H1 (cell line): ENCODE measurements around the gene AIFM3.

Source experiments
- CREB1 ChIP-seq: IDR thresholded peaks from 2 replicates; pipeline ENCODE4 v1.6.1; 2012; ENCODE audit warnings: inconsistent platforms
- CTCF ChIP-seq, 3 experiments: IDR thresholded peaks; 1 replicate in 2 of 3; 2 replicates in 1 of 3; pipeline versions ENCODE4 v1.5.1 to v1.6.1; 2011; ENCODE audit warnings: low read length in 3 of 3, mild to moderate bottlenecking in 3 of 3, inconsistent platforms in 2 of 3, low read depth in 1 of 3, moderate library complexity in 1 of 3; ENCODE audit not compliant: insufficient read depth in 1 of 3; ENCODE audit errors: control extremely low read depth in 1 of 3
- TEAD4 ChIP-seq: IDR thresholded peaks from 2 replicates; pipeline ENCODE4 v1.6.1; 2012; ENCODE audit warnings: low read depth, low read length, inconsistent platforms, mixed read lengths

GRCh38 chr22:20943104-20943933 is 23.7 kb upstream of the AIFM3 start:
- no peak for TF ChIP-seq TEAD4
- no peak for TF ChIP-seq CTCF (IDR thresholded peaks at IDR 0.05; ENCODE audit: control extremely low read depth in 1 of 3, insufficient read depth in 1 of 3, low read depth in 1 of 3, low read length in 3 of 3)
- TF ChIP-seq CREB1, result no peak
